Fibroblast of pulmonary artery (primary cell): ENCODE measurements around the gene POLD2.

Experiments used
- DNase-seq: peaks from one replicate; pipeline ENCODE4 v3.0.0-alpha.2; 2010; ENCODE audit warnings: low read depth
- H3K4me3 ChIP-seq: replicated peaks from 2 replicates; pipeline ENCODE4 v1.5.1; 2011; ENCODE audit warnings: low read depth, mild to moderate bottlenecking, control low read depth, low read length, moderate library complexity
- CTCF ChIP-seq: IDR thresholded peaks from 2 replicates; pipeline ENCODE4 v1.5.1; 2011; ENCODE audit warnings: mild to moderate bottlenecking, control low read depth, low read length, inconsistent platforms; ENCODE audit errors: missing control alignments

Gene POLD2

GRCh38 chr7:44112231-44112996 is 10.9 kb downstream of the POLD2 start:
- H3K4me3 ChIP-seq = no peak overlapping the region
- DNase-seq = no peak
- no peak for TF ChIP-seq CTCF

GRCh38 chr7:44111761-44112160 is 11.6 kb downstream of the POLD2 start:
- no peak for DNase-seq
- no peak for TF ChIP-seq CTCF
- H3K4me3 ChIP-seq = no peak overlapping the region

DNA sequence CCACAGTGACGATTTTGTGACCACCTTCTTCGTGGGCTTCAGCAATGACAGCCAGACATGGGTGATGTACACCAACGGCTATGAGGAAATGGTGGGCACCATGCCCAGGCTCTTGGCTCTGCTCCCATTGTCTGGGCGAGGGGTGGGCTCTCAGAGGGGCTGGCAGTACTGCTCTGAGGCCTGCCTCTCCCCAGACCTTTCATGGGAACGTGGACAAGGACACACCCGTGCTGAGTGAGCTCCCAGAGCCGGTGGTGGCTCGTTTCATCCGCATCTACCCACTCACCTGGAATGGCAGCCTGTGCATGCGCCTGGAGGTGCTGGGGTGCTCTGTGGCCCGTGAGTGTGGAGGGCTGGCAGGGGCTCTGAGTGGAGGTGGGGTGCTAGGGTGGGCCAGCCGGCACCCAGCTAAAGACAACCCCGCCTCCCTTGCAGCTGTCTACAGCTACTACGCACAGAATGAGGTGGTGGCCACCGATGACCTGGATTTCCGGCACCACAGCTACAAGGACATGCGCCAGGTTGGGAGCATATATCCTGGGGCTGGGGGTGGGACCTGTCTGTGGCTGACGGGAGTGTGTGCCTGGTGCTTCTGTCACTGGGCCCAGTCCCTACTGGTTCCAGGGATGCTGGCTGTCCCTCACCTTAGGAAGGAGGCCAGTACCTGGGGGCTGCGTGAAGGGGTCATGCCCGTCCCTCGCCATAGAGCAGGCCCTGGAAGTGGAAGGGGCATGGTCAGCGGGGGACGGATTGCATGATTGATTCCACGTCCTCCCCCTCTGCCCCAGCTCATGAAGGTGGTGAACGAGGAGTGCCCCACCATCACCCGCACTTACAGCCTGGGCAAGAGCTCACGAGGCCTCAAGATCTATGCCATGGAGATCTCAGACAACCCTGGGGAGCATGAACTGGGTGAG is 12.4 kb downstream of the POLD2 start:
- TF ChIP-seq CTCF = no peak
- no peak for DNase-seq
- H3K4me3 ChIP-seq = no peak overlapping the region

GRCh38 chr7:44109991-44110390 is 13.4 kb downstream of the POLD2 start:
- TF ChIP-seq CTCF = no peak
- no peak for DNase-seq
- no peak overlapping the region for H3K4me3 ChIP-seq

GRCh38 chr7:44108768-44109750 is 14.3 kb downstream of the POLD2 start:
- no peak overlapping the region for H3K4me3 ChIP-seq
- DNase-seq = no peak
- TF ChIP-seq CTCF = no peak

DNA sequence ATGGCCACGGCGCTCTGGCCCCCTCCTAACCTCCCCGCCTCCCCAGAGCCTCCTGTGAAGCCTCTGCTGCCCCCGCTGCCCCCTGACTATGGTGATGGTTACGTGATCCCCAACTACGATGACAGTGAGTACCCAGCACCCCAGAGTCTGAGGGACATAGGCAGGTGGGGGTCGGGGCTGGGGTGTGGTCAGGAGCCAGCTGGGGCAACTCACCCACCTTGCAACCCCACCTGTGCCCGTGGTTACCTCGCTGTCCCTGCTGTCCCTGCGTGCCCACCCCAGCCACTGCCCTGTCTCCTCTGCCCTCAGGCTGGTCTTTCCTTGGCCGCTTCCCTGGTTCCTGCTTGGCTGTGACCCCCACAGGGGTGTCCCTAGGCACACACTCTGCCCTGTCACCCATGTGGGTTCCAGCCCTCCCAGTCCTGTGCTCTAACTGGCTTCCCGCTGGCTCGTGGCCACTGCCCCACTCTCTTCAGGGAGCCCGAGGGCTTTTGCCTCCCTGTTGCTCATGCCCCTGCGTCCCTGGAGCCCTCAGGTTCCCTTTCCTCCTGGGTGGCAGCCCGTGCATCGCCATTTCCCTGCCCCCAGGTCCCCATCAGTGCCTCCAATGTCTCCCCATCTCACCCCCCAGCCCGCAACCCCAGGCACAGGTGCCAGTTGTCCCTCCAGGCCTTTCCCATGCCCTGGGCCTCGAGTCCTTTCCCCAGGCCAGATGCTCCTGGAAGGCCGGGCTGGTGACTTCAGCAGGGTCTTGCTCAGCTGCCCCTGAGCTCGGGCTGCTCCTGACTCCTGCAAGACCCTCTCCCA is 15.2 kb downstream of the POLD2 start:
- no peak for DNase-seq
- no peak overlapping the region for H3K4me3 ChIP-seq
- TF ChIP-seq CTCF = no peak
